K562 (cell line): Measurements from ENCODE around the gene SCGB1A1. TPM values are rescaled to one million over a fixed set of nuclear protein-coding genes. Genes with fewer than 3 reads are reported as not detected.

Source experiments
- ATAC-seq: fragments of 200-7000 bp; cut with Tn5 transposase; 3 replicates; pipeline ENCODE4 v1.9.1; 2020; ENCODE audit warnings: moderate library complexity
- BruUV-seq: library from RNA; stranded (reverse); fragments of 400-500 nt; replicated peaks from 2 replicates; lab custom pipeline; 2021; lab: Mats Ljungman, UMichigan
- CTCF ChIA-PET: fragments of 300-600 bp; formaldehyde crosslinking; extraction: SDS; loops from one replicate; lab custom pipeline; 2021; ENCODE audit warnings: low intra/inter-chr PET ratio; lab: Yijun Ruan, JAX
- POLR2A ChIA-PET: fragments of 300-600, 350-650 bp; sonication (Branson Sonifier 250); formaldehyde crosslinking; extraction: SDS; loops from one replicate; lab custom pipeline; 2021; ENCODE audit warnings: antibody characterized with exemption, inconsistent platforms; lab: Yijun Ruan, JAX
- DNase-seq, 4 experiments: peaks; one replicate each; pipeline versions ENCODE4 v3.0.0 to v3.0.0-alpha.2; 2011 to 2018; ENCODE audit warnings: low spot score in 3 of 4, mixed read lengths in 3 of 4; ENCODE audit errors: extremely low read depth in 1 of 4
- FAIRE-seq: peaks from 2 replicates; lab custom pipeline; 2011; peaks lifted over from hg19 to GRCh38; lab: Jason Lieb, UNC
- H2AFZ ChIP-seq: 2 replicates; pipeline ENCODE4 v1.6.0; 2011; ENCODE audit warnings: low read depth, low read length, control low read depth, inconsistent platforms
- H3K27ac ChIP-seq: fragments of 200-600 bp; 3 replicates; pipeline ENCODE4 v1.8.0; 2011; ENCODE audit warnings: low read depth, mild to moderate bottlenecking, control low read depth, inconsistent platforms, low read length, moderate library complexity, mixed read lengths; ENCODE audit errors: extremely low read depth
- H3K27me3 ChIP-seq, 2 experiments: fragments of 300-600 bp in 1 of 2; 2 replicates in 1 of 2; 3 replicates in 1 of 2; pipeline versions ENCODE4 v1.6.0 to v1.8.0; 2011; ENCODE audit warnings: inconsistent platforms in 2 of 2, low read length in 2 of 2, mild to moderate bottlenecking in 1 of 2, mixed read lengths in 1 of 2, moderate library complexity in 1 of 2; ENCODE audit not compliant: control insufficient read depth in 2 of 2, insufficient read depth in 2 of 2
- H3K36me3 ChIP-seq: fragments of 300-600 bp; 3 replicates; pipeline ENCODE4 v1.8.0; 2011; ENCODE audit warnings: mild to moderate bottlenecking, low read length, inconsistent platforms; ENCODE audit not compliant: control insufficient read depth, insufficient read depth
- H3K4me1 ChIP-seq, 2 experiments: fragments of 200-600 bp in 1 of 2; replicated peaks in 1 of 2; 2 replicates in 1 of 2; 3 replicates in 1 of 2; pipeline versions ENCODE4 v1.5.1 to v1.8.0; 2011; ENCODE audit warnings: inconsistent platforms in 2 of 2, low read length in 2 of 2, mild to moderate bottlenecking in 1 of 2, mixed read lengths in 1 of 2, moderate library complexity in 1 of 2; ENCODE audit not compliant: control insufficient read depth in 2 of 2, insufficient read depth in 2 of 2
- H3K4me2 ChIP-seq: 2 replicates; pipeline ENCODE4 v1.6.1; 2011; ENCODE audit warnings: low read length, control low read depth, inconsistent platforms, mixed read lengths; ENCODE audit not compliant: insufficient read depth
- H3K4me3 ChIP-seq: fragments of 200-600 bp; sonication (generic), shearing (Covaris generic); 2 replicates; pipeline ENCODE4 v1.5.1; 2016; ENCODE audit warnings: control low read depth, inconsistent platforms
- H3K79me2 ChIP-seq: fragments of 200-600 bp; 3 replicates; pipeline ENCODE4 v1.8.0; 2011; ENCODE audit warnings: low read length, inconsistent platforms; ENCODE audit not compliant: control insufficient read depth, insufficient read depth
- H3K9ac ChIP-seq, 2 experiments: 2 replicates each; pipeline versions ENCODE4 v1.6.0 to v1.6.1; 2011; ENCODE audit warnings: low read depth in 2 of 2, low read length in 2 of 2, control low read depth in 1 of 2, inconsistent platforms in 1 of 2, mild to moderate bottlenecking in 1 of 2, mixed read lengths in 1 of 2; ENCODE audit not compliant: insufficient read depth in 1 of 2
- H3K9me1 ChIP-seq: one replicate; pipeline ENCODE4 v1.6.0; 2011; ENCODE audit warnings: inconsistent platforms, mild to moderate bottlenecking, low read length, moderate library complexity; ENCODE audit not compliant: control insufficient read depth, insufficient read depth
- H3K9me3 ChIP-seq: replicated peaks from 2 replicates; pipeline ENCODE4 v1.5.1; 2011; ENCODE audit warnings: low read depth, low read length, inconsistent platforms; ENCODE audit not compliant: control insufficient read depth, insufficient read depth
- H4K20me1 ChIP-seq: replicated peaks from 2 replicates; pipeline ENCODE4 v1.6.1; 2011; ENCODE audit warnings: low read length, inconsistent platforms, mixed read lengths; ENCODE audit not compliant: control insufficient read depth, insufficient read depth
- ARID1B ChIP-seq: fragments of 450-650 bp; IDR thresholded peaks from 2 replicates; pipeline ENCODE4 v1.6.1; 2016; ENCODE audit warnings: antibody characterized with exemption, mild to moderate bottlenecking, inconsistent platforms
- HDAC3 ChIP-seq: fragments of 450-650 bp; IDR thresholded peaks from 2 replicates; pipeline ENCODE4 v1.6.1; 2018; ENCODE audit warnings: borderline replicate concordance, mild to moderate bottlenecking, moderate library complexity; ENCODE audit not compliant: partially characterized antibody
- KAT8 ChIP-seq: fragments of 450-650 bp; IDR thresholded peaks from 2 replicates; pipeline ENCODE4 v1.6.1; 2016; ENCODE audit warnings: low read depth, mild to moderate bottlenecking
- NFIC ChIP-seq: fragments of 450-650 bp; IDR thresholded peaks from 2 replicates; pipeline ENCODE4 v1.6.1; 2017; ENCODE audit warnings: mild to moderate bottlenecking, inconsistent platforms
- NR2C2 ChIP-seq, 2 experiments: fragments of 200-800 bp in 1 of 2; sonication (Bioruptor generic) in 1 of 2; sonication (generic) in 1 of 2; formaldehyde crosslinking in 1 of 2; IDR thresholded peaks; 2 replicates each; pipeline versions ENCODE4 v1.6.1 to v1.8.0; 2016 to 2022; ENCODE audit warnings: mild to moderate bottlenecking in 1 of 2, missing compliant biosample characterization in 1 of 2, missing genetic modification characterization in 1 of 2, missing genetic modification reagents in 1 of 2
- PBX2 ChIP-seq, 2 experiments: IDR thresholded peaks in 1 of 2; conservative IDR thresholded peaks in 1 of 2; 2 replicates each; pipeline ENCODE4 v1.6.1; 2016; ENCODE audit warnings: low read depth in 2 of 2, mild to moderate bottlenecking in 1 of 2, missing compliant biosample characterization in 1 of 2, missing genetic modification characterization in 1 of 2, moderate library complexity in 1 of 2
- PRDM10 ChIP-seq: fragments of 450-650 bp; IDR thresholded peaks from 2 replicates; pipeline ENCODE4 v1.6.1; 2018; ENCODE audit not compliant: partially characterized antibody
- RB1 ChIP-seq: fragments of 450-650 bp; IDR thresholded peaks from 2 replicates; pipeline ENCODE4 v1.6.1; 2017; ENCODE audit warnings: low read depth, mild to moderate bottlenecking
- RBM22 ChIP-seq: fragments of 200-400 bp; formaldehyde crosslinking; IDR thresholded peaks from 2 replicates; pipeline ENCODE4 v1.6.1; 2018; ENCODE audit warnings: low read length, low read depth; ENCODE audit not compliant: poor library complexity, severe bottlenecking
- ZNF512 ChIP-seq: IDR thresholded peaks from 2 replicates; pipeline ENCODE4 v1.6.1; 2016; ENCODE audit warnings: missing genetic modification characterization, missing compliant biosample characterization
- WGBS: fragments of 100-300 bp; shearing (Covaris generic); methylation state at CpG from one replicate; pipeline ENCODE4 v1.1.6; 2016; ENCODE audit warnings: low coverage, mixed read lengths; ENCODE audit not compliant: insufficient coverage; ENCODE audit errors: missing lambda C conversion rate; 5-methylcytosine and 5-hydroxymethylcytosine counted together
- in situ Hi-C: fragments of 300-500 bp; cut with MboI; formaldehyde crosslinking; loops from 4 replicates; pipeline ENCODE4 v1.15.0; 2018; ENCODE audit warnings: inconsistent platforms, mixed read lengths
- intact Hi-C: fragments of 100-400 bp; cut with micrococcal nuclease; formaldehyde crosslinking; loops from 2 replicates; pipeline ENCODE4 v1.14.2; 2022
- polyA plus RNA-seq, 8 experiments: library from polyadenylated mRNA; depleted of rRNA in 4 of 8; stranded (reverse) in 5 of 8; unstranded in 3 of 8; fragments of >200 nt; fragmentation: Nextera tagmentation in 2 of 8; fragmentation: Illumina TruSeq in 1 of 8; extraction: Ambion mirVana in 2 of 8; extraction: Trizol in 1 of 8; gene quantifications; 2 replicates each; pipeline versions ENCODE4 v1.2.1 to v1.2.3, GENCODE V29; 2011 to 2014; ENCODE audit warnings: inconsistent platforms in 1 of 8, missing spikeins in 1 of 8
- total RNA-seq, 7 experiments: library from RNA; depleted of rRNA in 6 of 7; stranded (reverse); fragments of >200 nt in 6 of 7; fragmentation: Illumina TruSeq in 2 of 7; extraction: Trizol in 2 of 7; gene quantifications; 2 replicates each; pipeline versions ENCODE4 v1.2.1 to v1.2.3, GENCODE V29; 2011 to 2021; ENCODE audit warnings: low replicate concordance in 1 of 7

SCGB1A1 gene
- total and polyA plus RNA-seq, 9 of the 15 experiments (the other 6 are each of a cell fraction or from before 2014, with no cell fraction given), result 0.55 TPM; not detected in 8

- no peak overlapping the region for H3K4me3 ChIP-seq
- TF ChIP-seq KAT8 (no peak), PBX2 (CRISPR knock-in tag; IDR thresholded peaks at IDR 0.05; ENCODE audit: low read depth) (no peak), PBX2 (tag; conservative IDR thresholded peaks at IDR 0.05; ENCODE audit: low read depth) (no peak), ARID1B (0 out of 2 replicates have a peak, but pooled peaks have one; percentile 1), ZNF512 (tag) (no peak), PRDM10 (peak; percentile 17), NFIC (0 out of 2 replicates have a peak, but pooled peaks have one; percentile 25), NR2C2 (CRISPR knock-in tag; IDR thresholded peaks at IDR 0.05) (no peak), NR2C2 (tag; IDR thresholded peaks at IDR 0.05) (no peak), RB1 (no peak), HDAC3 (no peak), RBM22 (no peak)
- TF ChIP-seq, all 486 proteins: peak for 3
- Histone ChIP-seq H3K9me1 (no peaks in the 10 kb centered on the region), H3K4me1 (peaks cover 28 to 31% of the 10 kb centered on the region in 2 experiments), H3K9ac (peak overlapping the region in 1 of 2 experiments; percentile 18; a peak in 2 of 4 replicates), H3K79me2 (no peaks in the 10 kb centered on the region), H4K20me1 (no peaks in the 10 kb centered on the region), H2AFZ (peak overlapping the region; percentile 82), H3K4me2 (no peak overlapping the region; the same call in 1 of the 2 replicates), H3K36me3 (no peaks in the 10 kb centered on the region), H3K27ac (0 out of 3 replicates have a peak overlapping the region, but pooled peaks have one; percentile 10), H3K27me3 (no peaks in the 10 kb centered on the region), H3K9me3 (no peaks in the 10 kb centered on the region)
- in situ Hi-C loops (no loop called here), intact Hi-C loops (no loop called here)
- DNase-seq (no peak), FAIRE-seq (no peak), ATAC-seq (no peak)
- 25% methylated on average over 5 of the region's 5 CpGs for WGBS
- ChIA-PET CTCF (no interaction called here), POLR2A (interaction anchor here (0.7 to 0.8 kb wide), 2 partner anchors 10 to 43 kb away, joined by 3 read pairs; no protein-coding TSS in a partner anchor)
- BruUV-seq, result no TSS peak
Observed at GRCh38 chr11:62419314-62419929, 589 bp downstream of the SCGB1A1 start.
